SK-MEL-5 (cell line): Measurements from ENCODE around the gene ELANE. TPM values are rescaled to one million over a fixed set of nuclear protein-coding genes. Genes with fewer than 3 reads are reported as not detected.
"Not testable (repeated sequence)": the region's sequence is repeated elsewhere in the genome, so short reads cannot be mapped to it uniquely, and the experiment has no call there.

Experiments used
- DNase-seq: peaks from one replicate; pipeline ENCODE4 v3.0.0-alpha.2; 2016; ENCODE audit warnings: low read depth, low spot score
- in situ Hi-C: cut with HindIII; loops from 2 replicates; pipeline ENCODE4 v1.10.0; 2016; ENCODE audit warnings: low sequenced_read_pairs, high pct_unique_total_duplicates, low pct_unique_long_range_greater_than_20kb
- total RNA-seq: library from RNA; depleted of rRNA; stranded (reverse); fragments of >200 nt; shearing (Covaris generic); gene quantifications from 2 replicates; pipeline ENCODE4 v1.2.3, GENCODE V29; 2014

ELANE gene
- total RNA-seq, 1 experiment from 2014 or later = not detected

GRCh38 chr19:829129-829758 is 22.9 kb upstream of the ELANE start:
- in situ Hi-C loops = no loop called here
- DNase-seq = no peak

DNA sequence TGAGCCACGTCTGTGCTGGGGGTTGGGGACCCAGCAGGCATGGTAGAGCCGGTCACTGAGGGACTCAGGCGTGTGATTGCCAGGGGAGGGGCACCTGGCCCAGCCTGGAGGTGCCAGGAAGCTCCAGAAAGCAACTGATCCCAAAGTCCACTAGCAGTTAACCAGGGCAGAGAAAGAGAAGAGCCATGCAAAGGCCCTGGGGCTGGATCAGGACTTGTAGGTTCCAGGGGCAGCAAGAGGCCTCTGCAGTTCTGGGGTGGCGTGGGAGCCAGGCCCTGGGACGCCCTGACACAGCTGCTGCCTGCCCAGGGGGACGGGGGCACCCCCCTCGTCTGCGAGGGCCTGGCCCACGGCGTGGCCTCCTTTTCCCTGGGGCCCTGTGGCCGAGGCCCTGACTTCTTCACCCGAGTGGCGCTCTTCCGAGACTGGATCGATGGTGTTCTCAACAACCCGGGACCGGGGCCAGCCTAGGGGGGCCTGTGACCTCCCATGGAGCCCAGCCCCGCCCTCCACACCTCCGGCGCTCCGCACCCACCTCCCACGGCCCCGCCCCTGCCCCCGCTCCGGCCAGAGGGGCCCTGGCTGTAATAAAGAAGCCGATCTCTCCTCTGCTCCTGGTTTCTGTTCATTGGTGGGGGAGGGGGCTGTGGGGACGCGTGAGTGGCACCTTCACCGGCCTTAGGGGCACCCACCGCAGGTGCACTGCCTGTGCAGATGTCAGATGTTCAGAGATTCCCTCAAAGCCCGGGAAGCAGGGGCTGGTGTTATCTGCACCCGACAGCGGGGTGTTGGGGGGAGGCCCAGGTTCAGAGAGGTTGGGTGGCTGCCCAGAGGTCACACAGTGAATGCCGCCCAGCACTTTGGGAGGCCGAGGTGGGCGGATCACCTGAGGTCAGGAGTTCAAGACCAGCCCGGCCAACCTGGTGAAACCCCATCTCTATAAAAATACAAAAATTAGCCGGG is 20.4 kb upstream of the ELANE start:
- in situ Hi-C loops = no loop called here
- DNase-seq = no peak

GRCh38 chr19:834216-834615 is 17.9 kb upstream of the ELANE start:
- in situ Hi-C loops = no loop called here
- no peak for DNase-seq

GRCh38 chr19:835210-835810 is 16.8 kb upstream of the ELANE start:
- in situ Hi-C loops = no loop called here
- no peak for DNase-seq

GRCh38 chr19:840519-841206 is 11.4 kb upstream of the ELANE start, which contains the start of gene PRTN3:
TSS of gene PRTN3 (plus strand) at chr19:840999. CDS start at chr19:841009, 10 bp downstream.
- in situ Hi-C loops = no loop called here
- no peak for DNase-seq

GRCh38 chr19:842802-843179 is 9.3 kb upstream of the ELANE start:
- DNase-seq, in situ Hi-C loops: not testable (repeated sequence)

- DNase-seq = no peak
- in situ Hi-C loops = no loop called here
These were observed 8.8 kb upstream of the ELANE start for GRCh38 chr19:843180-843835.

GRCh38 chr19:843836-844545 is 8.1 kb upstream of the ELANE start:
- in situ Hi-C loops = no loop called here
- no peak for DNase-seq

- no peak for DNase-seq
- in situ Hi-C loops = no loop called here
These were observed 7.5 kb upstream of the ELANE start for GRCh38 chr19:844546-844971.

DNA sequence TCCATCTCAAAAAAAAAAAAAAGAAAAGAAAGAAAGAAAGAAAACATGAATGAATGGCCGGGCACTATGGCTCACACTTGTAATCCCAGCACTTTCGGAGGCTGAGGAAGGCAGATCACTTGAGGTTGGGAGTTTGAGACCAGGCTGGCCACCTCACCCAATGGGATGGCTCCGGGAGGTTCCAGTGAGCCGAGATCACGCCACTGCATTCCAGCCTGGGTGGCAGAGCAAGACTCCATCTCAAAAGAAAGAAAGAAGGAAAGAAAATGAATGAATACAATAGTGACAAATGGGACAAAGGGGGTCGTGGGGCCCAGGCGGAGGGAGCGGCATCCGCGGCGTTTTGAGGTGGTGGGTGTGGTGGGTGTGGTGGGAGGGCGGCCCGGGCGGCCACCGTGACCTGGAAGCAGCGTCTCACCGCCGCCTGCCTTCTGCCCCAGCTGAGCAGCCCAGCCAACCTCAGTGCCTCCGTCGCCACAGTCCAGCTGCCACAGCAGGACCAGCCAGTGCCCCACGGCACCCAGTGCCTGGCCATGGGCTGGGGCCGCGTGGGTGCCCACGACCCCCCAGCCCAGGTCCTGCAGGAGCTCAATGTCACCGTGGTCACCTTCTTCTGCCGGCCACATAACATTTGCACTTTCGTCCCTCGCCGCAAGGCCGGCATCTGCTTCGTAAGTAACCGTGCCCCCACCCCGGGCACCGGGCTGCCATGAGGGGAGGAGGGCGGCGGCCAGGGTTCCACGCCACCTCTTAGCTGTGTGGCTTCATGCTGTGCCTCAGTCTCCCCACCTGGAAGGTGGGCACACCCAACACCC is 6.2 kb upstream of the ELANE start:
- in situ Hi-C loops = no loop called here

GRCh38 chr19:848386-848921 is 3.6 kb upstream of the ELANE start:
- in situ Hi-C loops = no loop called here

More for the DNA sequence above, 6.2 kb upstream of the ELANE start:
- no peak for DNase-seq

DNA sequence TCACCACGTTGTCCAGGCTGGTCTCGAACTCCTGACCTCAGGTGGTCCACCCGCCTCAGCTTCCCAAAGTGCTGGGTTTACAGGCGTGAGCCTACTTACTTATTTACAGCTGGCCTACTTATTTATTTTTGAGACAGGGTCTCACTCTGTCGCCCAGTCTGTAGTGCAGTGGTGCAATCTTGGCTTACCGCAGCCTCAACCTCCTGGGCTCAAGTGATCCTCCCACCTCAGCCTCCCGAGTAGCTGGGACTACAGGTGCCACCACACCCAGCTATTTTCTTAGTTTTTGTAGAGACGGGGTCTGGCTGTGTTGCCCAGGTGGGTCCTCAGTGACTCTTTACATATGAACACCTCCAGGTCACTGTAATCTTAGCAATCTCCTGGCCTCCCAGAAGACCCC is 2.9 kb upstream of the ELANE start:
- DNase-seq, in situ Hi-C loops: not testable (repeated sequence)

More at GRCh38 chr19:848386-848921, 3.6 kb upstream of the ELANE start:
- DNase-seq = no peak

GRCh38 chr19:850221-850978 is 1.7 kb upstream of the ELANE start:
- in situ Hi-C loops = no loop called here
- no peak for DNase-seq

DNA sequence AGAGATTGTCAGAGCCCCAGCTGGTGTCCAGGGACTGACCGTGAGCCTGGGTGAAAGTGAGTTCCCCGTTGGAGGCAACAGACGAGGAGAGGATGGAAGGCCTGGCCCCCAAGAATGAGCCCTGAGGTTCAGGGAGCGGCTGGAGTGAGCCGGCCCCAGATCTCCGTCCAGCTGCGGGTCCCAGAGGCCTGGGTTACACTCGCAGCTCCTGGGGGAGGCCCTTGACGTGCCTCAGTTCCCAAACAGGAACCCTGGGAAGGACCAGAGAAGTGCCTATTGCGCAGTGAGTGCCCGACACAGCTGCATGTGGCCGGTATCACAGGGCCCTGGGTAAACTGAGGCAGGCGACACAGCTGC is 1.1 kb upstream of the ELANE start:
- no peak for DNase-seq
- in situ Hi-C loops = no loop called here

- in situ Hi-C loops = no loop called here
- no peak for DNase-seq
These were observed 997 bp downstream of the ELANE start for GRCh38 chr19:853014-853585.
